Measurements from ENCODE around the gene SIDT2.
A peak's percentile ranks its signal among the peaks of the same experiment; 100 is the strongest.
"Not testable (repeated sequence)": the region's sequence is repeated elsewhere in the genome, so short reads cannot be mapped to it uniquely, and the experiment has no call there.

The SIDT2 gene

GRCh38 chr11:117178210-117179034 is at the start of gene SIDT2:
SIDT2 (plus strand) TSS chr11:117178743; CDS start chr11:117179264, 521 bp downstream.
- DNase-seq, result peak; percentile 77

- not testable (repeated sequence) for DNase-seq
Measured at GRCh38 chr11:117130396-117130795, 48.1 kb upstream of the SIDT2 start.

- no peak for DNase-seq
Measured at GRCh38 chr11:117130879-117131278, 47.7 kb upstream of the SIDT2 start.

- DNase-seq, result no peak
Measured at GRCh38 chr11:117134431-117134830, 44.1 kb upstream of the SIDT2 start.

- not testable (repeated sequence) for DNase-seq
Measured at GRCh38 chr11:117134979-117135378, 43.6 kb upstream of the SIDT2 start.

GRCh38 chr11:117137223-117138086 is 41.1 kb upstream of the SIDT2 start:
- not testable (repeated sequence) for DNase-seq

GRCh38 chr11:117143390-117143789 is 35.2 kb upstream of the SIDT2 start:
- peak; percentile 14 for DNase-seq

GRCh38 chr11:117143871-117144476 is 34.6 kb upstream of the SIDT2 start, which contains the start of gene PAFAH1B2:
PAFAH1B2 (plus strand) TSS chr11:117144287; CDS start chr11:117152448, 8,161 bp downstream.
- DNase-seq, result peak; percentile 92

GRCh38 chr11:117144477-117145392 is 33.8 kb upstream of the SIDT2 start:
- DNase-seq, result no peak

- DNase-seq, result no peak
Measured at GRCh38 chr11:117145393-117145761, 33.2 kb upstream of the SIDT2 start.

GRCh38 chr11:117146521-117146920 is 32.0 kb upstream of the SIDT2 start:
- DNase-seq, result no peak

GRCh38 chr11:117152066-117152465 is 26.5 kb upstream of the SIDT2 start:
- DNase-seq, result no peak

- DNase-seq, result no peak
Measured at GRCh38 chr11:117154468-117154867, 24.1 kb upstream of the SIDT2 start.

GRCh38 chr11:117157507-117157906 is 21.0 kb upstream of the SIDT2 start:
- DNase-seq, result no peak

- DNase-seq, result no peak
Measured at GRCh38 chr11:117159892-117160291, 18.7 kb upstream of the SIDT2 start.

- no peak for DNase-seq
Measured at GRCh38 chr11:117160826-117161225, 17.7 kb upstream of the SIDT2 start.

GRCh38 chr11:117166491-117166890 is 12.1 kb upstream of the SIDT2 start:
- no peak for DNase-seq

- DNase-seq, result no peak
Measured at GRCh38 chr11:117169736-117170135, 8.8 kb upstream of the SIDT2 start.

GRCh38 chr11:117170210-117170609 is 8.3 kb upstream of the SIDT2 start:
- DNase-seq, result no peak

- no peak for DNase-seq
Measured at GRCh38 chr11:117171007-117171403, 7.5 kb upstream of the SIDT2 start.

GRCh38 chr11:117171404-117172061 is 7.0 kb upstream of the SIDT2 start:
- DNase-seq, result no peak
